Testis (tissue), 3 donors: ENCODE measurements around the gene ZBTB7C. TPM values are rescaled to one million over a fixed set of nuclear protein-coding genes. Genes with fewer than 3 reads are reported as not detected.

Source experiments
- DNase-seq: peaks from one replicate; pipeline ENCODE4 v3.0.0-alpha.2; 2019
- H3K27ac ChIP-seq, 2 donors: fragments of 200-600 bp; sonication (generic); one replicate each; pipeline ENCODE4 v1.5.1; 2019
- H3K27me3 ChIP-seq: fragments of 200-600 bp; sonication (generic); one replicate; pipeline ENCODE4 v1.5.1; 2019
- H3K36me3 ChIP-seq: fragments of 200-600 bp; sonication (generic); one replicate; pipeline ENCODE4 v1.5.1; 2017; ENCODE audit warnings: low read depth; ENCODE audit errors: missing control alignments
- H3K4me1 ChIP-seq: fragments of 200-600 bp; sonication (generic); one replicate; pipeline ENCODE4 v1.5.1; 2019
- H3K4me3 ChIP-seq, 2 donors: fragments of 200-600 bp; sonication (generic); one replicate each; pipeline ENCODE4 v1.5.1; 2017 to 2019
- H3K9me3 ChIP-seq: fragments of 200-600 bp; sonication (generic); one replicate; pipeline ENCODE4 v1.5.1; 2017
- CTCF ChIP-seq, 3 experiments: fragments of 450-650 bp in 2 of 3; fragments of 200-600 bp in 1 of 3; sonication (generic) in 1 of 3; IDR thresholded peaks; one replicate each; pipeline ENCODE4 v1.5.1; 2016 to 2019; ENCODE audit warnings: antibody characterized with exemption in 3 of 3, mild to moderate bottlenecking in 2 of 3, moderate library complexity in 1 of 3
- POLR2A ChIP-seq: fragments of 450-650 bp; IDR thresholded peaks from one replicate; pipeline ENCODE4 v1.6.1; 2017; ENCODE audit warnings: antibody characterized with exemption, mild to moderate bottlenecking, moderate library complexity
- WGBS, 2 donors: methylation state at CpG; one replicate each; pipeline ENCODE4 v1.1.5; 2018; 5-methylcytosine and 5-hydroxymethylcytosine counted together
- intact Hi-C: fragments of 100-400 bp; cut with DNase I; formaldehyde crosslinking; loops from one replicate; pipeline ENCODE4 v1.15.1; 2023; ENCODE audit warnings: low total_unique reads
- polyA plus RNA-seq: library from polyadenylated mRNA; stranded (reverse); fragments of 350-450 nt; fragmentation: Illumina TruSeq; extraction: RNeasy Lipid Tissue Mini Kit (QIAGEN cat#74804); gene quantifications from one replicate; pipeline ENCODE4 v1.2.3, GENCODE V29; 2014; ENCODE audit warnings: low read depth, low replicate concordance; ENCODE audit not compliant: insufficient read depth
- total RNA-seq, 2 donors: library from RNA; depleted of rRNA; stranded (reverse); fragments of >200 nt; gene quantifications; one replicate each; pipeline ENCODE4 v1.2.3, GENCODE V29; 2016

The ZBTB7C gene
- total and polyA plus RNA-seq, 3 donors from 2014 or later: 14.1 to 65.4 (median 42.4) TPM

- no peak overlapping the region for H3K4me3 ChIP-seq
- no peaks in the 10 kb centered on the region for H3K9me3 ChIP-seq
- no peak overlapping the region for H3K27ac ChIP-seq
- TF ChIP-seq CTCF (IDR thresholded peaks at IDR 0.05): no peak
- no peak for DNase-seq
- no peaks in the 10 kb centered on the region for H3K27me3 ChIP-seq
- H3K4me1 ChIP-seq: peaks cover 6% of the 10 kb centered on the region
- H3K36me3 ChIP-seq: no peaks in the 10 kb centered on the region
- 56 to 67% methylated on average over 6 of the region's 6 CpGs for WGBS, 2 donors
- intact Hi-C loops: no loop called here
Observed at GRCh38 chr18:48186861-48187260, 222.3 kb downstream of the ZBTB7C start.

DNA sequence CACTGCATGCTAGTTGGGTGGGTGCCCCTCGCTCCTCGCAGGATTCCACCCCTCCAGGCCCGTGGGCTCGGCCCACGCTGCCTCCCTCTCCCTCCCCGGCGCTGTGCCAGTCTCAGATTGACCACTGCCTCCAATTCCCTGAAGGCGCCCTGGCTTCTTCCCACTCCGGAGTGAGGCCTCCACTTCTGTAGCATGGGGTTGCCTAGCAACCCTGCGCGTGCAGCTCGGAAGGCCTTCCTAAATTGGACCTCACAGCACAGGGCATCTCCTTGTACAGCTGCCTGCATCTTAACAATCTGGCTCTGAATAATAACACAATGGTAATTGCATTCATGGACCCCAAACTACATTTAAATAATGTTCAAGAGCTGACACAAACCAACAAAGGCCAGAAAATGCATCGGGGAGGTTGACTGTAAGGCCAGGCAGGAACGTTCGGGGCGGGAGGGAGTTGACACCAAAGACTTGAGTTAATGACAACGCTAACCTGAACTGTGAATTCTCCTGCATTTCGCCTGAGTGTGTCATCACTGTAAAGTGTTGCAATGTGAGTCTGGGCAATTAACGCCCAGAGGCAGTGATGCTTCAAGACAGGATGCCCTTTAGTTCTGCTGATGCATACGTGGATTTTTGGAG lies 222.9 kb downstream of the ZBTB7C start:
- intact Hi-C loops: no loop called here
- peak; percentile 54 for DNase-seq
- Histone ChIP-seq H3K9me3 (no peaks in the 10 kb centered on the region), H3K4me1 (peaks cover 6% of the 10 kb centered on the region), H3K27me3 (no peaks in the 10 kb centered on the region), H3K27ac (no peak overlapping the region), H3K4me3 (no peak overlapping the region), H3K36me3 (no peaks in the 10 kb centered on the region)
- TF ChIP-seq POLR2A (no peak), CTCF (IDR thresholded peaks at IDR 0.05) (no peak)
- WGBS, 2 donors: 44 to 51% methylated on average over 20 of the region's 20 CpGs

GRCh38 chr18:48184118-48184517 lies 225.1 kb downstream of the ZBTB7C start:
- H3K27ac ChIP-seq: no peak overlapping the region
- 88 to 92% methylated on average over 6 of the region's 6 CpGs for WGBS, 2 donors

DNA sequence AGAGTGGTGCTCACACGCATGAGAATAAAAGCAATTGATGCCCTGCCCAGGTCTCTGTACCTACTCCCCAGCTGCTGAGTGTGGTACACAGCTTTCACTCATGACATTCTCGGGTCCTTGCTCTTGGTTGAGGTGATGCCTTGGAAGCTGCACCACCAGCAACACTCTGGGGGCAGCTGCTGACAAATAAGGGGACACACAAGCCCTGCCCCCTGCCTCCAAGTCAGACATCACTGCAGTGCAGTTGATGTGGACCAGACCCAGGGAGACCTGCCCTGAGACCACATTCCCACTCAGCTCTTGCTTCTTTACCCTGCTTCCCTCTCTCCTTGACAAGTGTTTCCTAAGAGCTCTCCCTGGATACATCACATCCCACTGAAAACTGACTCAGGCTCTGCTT lies 225.6 kb downstream of the ZBTB7C start:
- H3K27me3 ChIP-seq: no peaks in the 10 kb centered on the region
- peaks cover 6% of the 10 kb centered on the region for H3K4me1 ChIP-seq
- H3K4me3 ChIP-seq: no peak overlapping the region
- H3K36me3 ChIP-seq: no peaks in the 10 kb centered on the region
- no peak for DNase-seq
- TF ChIP-seq POLR2A: no peak
- no peak for TF ChIP-seq CTCF (IDR thresholded peaks at IDR 0.05)
- H3K27ac ChIP-seq: no peak overlapping the region
- 77 to 82% methylated on average over 2 of the region's 2 CpGs for WGBS, 2 donors
- no peaks in the 10 kb centered on the region for H3K9me3 ChIP-seq
- intact Hi-C loops: no loop called here

More at GRCh38 chr18:48184118-48184517, 225.1 kb downstream of the ZBTB7C start:
- intact Hi-C loops: no loop called here
- TF ChIP-seq CTCF (IDR thresholded peaks at IDR 0.05): no peak
- TF ChIP-seq POLR2A: no peak
- no peaks in the 10 kb centered on the region for H3K36me3 ChIP-seq
- H3K27me3 ChIP-seq: no peaks in the 10 kb centered on the region
- peaks cover 6% of the 10 kb centered on the region for H3K4me1 ChIP-seq
- no peaks in the 10 kb centered on the region for H3K9me3 ChIP-seq
- H3K4me3 ChIP-seq: no peak overlapping the region
- no peak for DNase-seq

GRCh38 chr18:48182779-48183178 lies 226.4 kb downstream of the ZBTB7C start:
- Histone ChIP-seq H3K27me3 (no peaks in the 10 kb centered on the region), H3K4me3 (no peak overlapping the region), H3K27ac (no peak overlapping the region), H3K36me3 (no peaks in the 10 kb centered on the region), H3K9me3 (no peaks in the 10 kb centered on the region), H3K4me1 (peaks cover 6% of the 10 kb centered on the region)
- WGBS, 2 donors: 84 to 89% methylated on average over 3 of the region's 3 CpGs
- DNase-seq: no peak
- intact Hi-C loops: no loop called here
- no peak for TF ChIP-seq POLR2A
- no peak for TF ChIP-seq CTCF (IDR thresholded peaks at IDR 0.05)
